NCI-H524 (cell line): ENCODE results near the gene DRAM2.

Experiments used
- DNase-seq, 2 experiments: peaks; one replicate each; lab custom pipeline; 2025; lab: John Stamatoyannopoulos, UW

DRAM2 gene

DNA sequence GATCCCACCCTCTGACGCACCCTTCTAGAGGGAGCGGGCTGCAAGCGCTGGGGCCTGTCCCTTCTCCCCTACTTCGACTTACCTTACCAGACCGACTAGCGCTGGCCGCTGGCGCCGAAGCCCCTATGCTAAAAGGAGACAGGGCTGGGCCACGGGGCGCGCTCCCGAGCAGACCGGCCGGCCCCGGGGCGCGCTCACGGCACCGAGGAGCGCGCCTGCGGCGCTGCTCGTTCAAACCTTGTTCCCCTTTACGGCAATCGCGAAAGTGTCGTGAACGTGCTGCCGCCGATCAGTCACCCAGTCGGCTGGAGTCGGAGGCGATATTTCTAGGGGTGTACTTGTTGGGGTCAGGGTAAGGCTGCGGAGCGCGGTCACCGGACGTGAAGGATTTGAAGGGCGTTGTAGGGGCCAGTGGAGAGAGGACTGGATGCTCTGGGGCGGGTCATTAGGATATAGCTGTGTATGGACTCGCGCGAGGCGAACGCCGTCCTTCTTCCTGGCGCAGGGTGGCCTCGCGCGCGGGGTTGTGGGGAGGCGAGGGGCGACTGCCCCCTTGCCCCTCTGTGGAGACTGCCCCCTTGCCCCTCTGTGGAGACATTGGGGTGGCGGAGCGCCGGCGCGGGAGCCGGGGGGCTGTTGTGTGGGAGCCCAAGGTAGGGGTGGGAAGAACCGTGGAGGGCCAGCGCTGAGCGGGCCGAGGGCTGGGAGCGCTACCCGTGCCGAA lies at the start of gene DRAM2, which contains the start of gene CEPT1:
DRAM2 (minus strand) TSS at position 138 of the 724 bp plus-strand sequence. CDS start 8,539 bp downstream, outside the sequence.
CEPT1 (plus strand) TSS at position 268 of the 724 bp plus-strand sequence. CDS start 7,492 bp downstream, outside the sequence.
- DNase-seq, result peak; percentile 84 to 92

DNA sequence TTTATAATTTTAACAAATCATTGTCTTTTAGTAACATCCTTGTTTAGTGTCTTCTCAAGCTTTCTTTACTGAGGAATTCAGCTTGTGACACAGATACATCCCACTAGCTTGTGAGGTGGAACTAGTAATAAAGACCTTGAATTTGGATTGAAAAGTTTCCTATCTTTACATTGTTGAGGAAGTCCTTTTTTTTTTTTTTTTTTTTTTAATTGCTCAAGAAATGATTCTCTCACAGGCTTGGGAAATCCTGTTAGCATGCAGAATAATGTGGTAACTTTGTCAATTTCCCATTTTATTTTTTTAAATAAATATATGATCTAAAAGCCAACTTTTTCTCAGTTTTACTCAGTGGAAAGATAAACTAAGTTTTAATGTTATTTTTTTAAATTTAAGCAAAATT lies 44.8 kb upstream of the DRAM2 start:
- DNase-seq, result no peak

DNA sequence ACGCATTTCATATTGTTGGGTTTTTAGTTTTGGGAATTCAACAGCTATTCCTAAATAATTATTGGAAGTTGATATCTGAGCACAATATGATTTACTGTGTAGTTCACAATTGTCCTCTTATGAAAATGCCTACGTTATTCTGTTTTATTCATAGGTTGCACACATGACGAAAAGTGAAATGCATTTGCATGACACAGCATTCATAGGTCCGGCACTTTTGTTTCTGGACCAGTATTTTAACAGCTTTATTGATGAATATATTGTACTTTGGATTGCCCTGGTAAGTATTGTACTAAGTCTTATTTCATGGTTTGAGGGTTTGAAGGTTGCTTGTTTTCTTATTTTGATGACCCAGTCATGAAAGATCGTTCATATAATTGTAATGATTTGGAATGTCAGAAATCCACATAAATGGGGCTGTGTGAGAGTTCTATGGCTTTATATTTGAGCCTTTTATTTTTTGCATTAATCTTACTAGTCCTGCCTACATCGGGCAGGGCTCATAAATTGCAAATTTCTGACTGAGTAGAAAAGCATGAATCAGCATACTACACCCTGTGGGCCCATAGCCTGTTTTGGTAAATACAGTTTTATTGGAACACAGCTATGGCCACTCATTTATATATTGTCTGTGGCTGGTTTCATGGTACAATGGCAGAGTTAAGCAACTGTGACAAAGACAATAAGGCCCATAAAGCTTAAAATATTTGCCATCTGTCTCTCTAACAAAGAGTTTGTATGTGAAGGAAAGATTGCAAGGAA lies 43.6 kb upstream of the DRAM2 start:
- no peak for DNase-seq

DNA sequence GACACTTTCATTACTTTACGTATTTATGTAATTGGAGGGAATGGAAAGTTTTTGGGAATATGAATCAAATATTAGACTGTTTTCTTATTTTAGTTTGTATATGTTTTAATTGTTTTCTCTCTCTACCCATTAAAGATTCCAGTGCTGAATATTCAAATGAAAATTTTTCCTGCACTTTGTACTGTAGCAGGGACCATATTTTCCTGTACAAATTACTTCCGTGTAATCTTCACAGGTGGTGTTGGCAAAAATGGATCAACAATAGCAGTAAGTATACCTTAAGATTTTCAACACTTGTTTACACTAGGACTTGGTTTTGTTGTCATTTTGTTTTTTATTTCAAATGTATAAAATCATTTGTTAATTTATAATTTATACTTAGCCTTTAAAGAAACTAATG lies 42.2 kb upstream of the DRAM2 start:
- no peak for DNase-seq

DNA sequence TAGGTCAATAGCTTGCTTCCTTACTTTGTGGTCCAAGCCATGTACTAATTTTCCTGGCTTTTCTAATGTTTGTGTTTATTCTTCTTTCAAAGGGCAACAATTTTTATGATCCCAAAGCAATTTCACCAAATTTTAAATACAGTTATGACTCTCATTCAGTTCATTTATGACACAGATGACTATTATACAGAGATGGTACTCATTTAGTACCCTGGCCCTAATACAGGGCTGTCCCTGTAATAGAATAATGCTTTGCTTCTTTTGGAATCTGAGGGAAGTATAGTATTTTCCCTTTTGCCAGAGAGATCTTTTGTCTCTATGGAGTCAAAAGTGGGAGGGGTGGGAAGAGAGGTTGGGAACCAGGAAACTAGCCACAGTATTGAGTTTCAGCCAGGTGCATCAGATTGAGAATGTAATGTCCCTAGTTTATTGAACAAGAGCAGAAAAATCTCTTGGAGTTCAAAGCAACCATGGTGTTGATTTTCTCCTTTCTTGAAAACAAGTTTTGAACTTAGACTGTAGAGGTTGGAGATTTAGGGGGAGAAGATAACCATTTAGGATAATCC lies 40.2 kb upstream of the DRAM2 start:
- DNase-seq, result no peak

DNA sequence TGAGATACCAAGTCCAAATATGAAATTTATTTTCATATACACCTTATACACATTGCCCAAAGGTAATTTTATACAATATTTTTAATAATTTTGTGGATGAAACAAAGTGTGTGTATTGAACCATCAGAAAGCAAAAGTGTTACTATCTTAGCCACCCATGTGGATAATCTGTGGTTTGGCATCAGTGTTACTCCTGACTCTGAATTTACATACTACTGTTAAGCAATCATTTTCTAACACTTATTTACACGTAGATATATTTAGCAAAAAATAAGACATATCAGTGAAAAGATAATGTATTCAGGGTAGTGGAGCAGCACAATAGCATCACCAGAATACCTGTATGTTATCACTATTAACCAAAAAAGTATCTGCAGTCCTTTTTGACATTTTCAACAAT lies 36.8 kb upstream of the DRAM2 start:
- DNase-seq, result no peak

DNA sequence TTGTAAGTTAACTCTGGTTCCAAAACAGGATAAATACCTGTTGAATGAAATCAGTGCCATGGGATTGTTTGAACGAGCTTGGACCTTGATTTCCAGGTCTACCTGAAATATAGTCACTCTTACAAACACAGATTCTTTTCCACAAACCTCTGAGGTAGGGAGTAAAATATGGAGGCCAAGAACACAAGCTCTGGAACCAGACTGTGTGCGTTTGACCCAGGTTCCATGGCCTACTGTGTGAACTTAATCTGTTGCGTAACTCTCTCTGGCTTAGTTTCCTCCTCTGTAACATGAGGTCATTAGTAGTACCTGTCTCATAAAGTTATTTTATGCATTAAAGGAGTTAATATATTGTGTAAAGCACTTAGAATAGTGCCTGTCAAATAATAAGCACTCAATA lies 35.5 kb upstream of the DRAM2 start:
- no peak for DNase-seq

DNA sequence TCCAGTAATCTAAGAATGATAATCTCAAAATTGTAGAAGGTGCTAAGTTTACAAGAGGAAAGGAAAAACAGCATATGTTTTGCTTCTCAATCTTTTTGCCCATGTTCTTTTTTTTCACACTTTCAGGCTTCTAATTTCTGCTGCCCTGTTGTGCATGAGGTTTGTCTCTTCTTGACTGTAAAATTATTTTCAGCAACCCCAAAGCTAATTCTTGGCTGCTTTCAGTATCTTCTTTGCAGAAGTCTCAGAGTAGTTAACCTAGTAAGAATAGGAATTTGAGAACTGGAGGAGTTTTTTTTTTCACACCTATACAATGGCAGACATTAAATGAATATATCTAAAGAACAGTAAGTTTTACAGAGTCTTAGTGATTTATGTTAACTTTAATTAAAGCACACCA lies 34.2 kb upstream of the DRAM2 start:
- no peak for DNase-seq

DNA sequence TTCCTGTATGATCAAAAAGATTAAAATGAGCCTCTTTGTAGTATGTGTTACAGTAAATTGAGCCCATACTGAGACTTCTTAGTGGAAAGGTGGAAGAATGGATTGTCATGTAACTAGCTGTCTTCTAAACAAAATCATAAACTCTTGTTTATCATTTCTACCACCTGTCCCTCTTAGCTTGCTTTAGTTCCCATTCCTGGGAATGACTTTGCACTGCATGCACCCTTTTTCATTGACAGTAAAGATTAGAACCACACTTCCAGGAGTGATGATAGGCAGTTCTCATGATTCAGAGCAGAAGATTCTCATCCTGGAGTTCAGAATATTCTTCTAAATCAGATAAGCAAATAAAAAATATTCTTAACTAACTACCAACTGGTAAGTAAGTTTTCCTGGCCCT lies 32.6 kb upstream of the DRAM2 start:
- DNase-seq, result no peak

GRCh38 chr1:111164151-111164550 lies 24.3 kb upstream of the DRAM2 start:
- no peak for DNase-seq

DNA sequence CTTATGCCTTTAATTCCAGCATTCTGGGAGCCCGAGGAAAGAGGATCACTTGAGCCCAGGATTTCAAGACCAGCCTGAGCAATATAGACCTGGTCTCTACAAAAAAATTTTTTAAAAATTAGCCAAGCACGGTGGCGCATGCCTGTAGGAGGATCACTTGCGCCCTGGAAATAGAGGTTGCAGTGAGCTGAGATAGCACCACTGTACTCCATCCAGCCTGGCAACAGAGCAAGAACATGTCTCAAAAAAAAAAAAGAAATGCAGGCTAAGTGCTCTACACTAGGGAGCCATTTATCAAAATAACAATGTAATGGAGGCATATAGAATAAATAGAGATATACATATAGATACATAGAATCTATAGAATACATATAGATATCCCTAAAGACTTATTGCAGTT lies 23.5 kb upstream of the DRAM2 start:
- no peak for DNase-seq

- no peak for DNase-seq
These were observed 22.6 kb upstream of the DRAM2 start for GRCh38 chr1:111162488-111162880.

DNA sequence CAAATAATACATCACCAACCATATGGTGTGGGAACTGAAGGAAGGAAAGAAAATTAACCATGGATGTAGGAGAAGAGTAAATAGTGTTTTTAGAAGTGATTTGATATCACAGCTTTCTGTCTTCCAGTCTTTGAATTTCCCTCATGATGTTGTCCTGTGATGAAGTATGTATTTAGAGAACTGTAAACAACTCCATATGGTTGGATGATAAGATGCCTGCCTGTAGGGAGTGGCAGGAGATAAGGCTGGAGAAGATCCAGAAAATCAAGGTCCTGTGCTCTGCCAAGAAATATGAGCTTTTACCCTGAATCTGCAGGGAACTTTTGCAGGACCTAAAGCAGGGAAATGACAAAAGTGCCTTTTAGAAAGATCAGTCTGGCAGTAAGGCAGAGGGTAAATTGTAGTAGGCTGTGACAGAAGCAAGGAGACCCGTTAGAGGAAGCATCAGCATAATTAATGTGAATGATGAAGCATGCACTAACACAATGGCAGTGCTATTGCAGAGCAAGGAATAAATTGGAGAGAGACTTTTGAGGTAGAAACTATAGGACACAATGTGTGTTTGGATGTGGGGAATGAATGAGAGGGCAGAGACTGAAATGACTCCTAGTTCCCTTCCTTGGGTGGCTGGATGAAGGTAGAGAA lies 22.1 kb upstream of the DRAM2 start:
- DNase-seq, result no peak

DNA sequence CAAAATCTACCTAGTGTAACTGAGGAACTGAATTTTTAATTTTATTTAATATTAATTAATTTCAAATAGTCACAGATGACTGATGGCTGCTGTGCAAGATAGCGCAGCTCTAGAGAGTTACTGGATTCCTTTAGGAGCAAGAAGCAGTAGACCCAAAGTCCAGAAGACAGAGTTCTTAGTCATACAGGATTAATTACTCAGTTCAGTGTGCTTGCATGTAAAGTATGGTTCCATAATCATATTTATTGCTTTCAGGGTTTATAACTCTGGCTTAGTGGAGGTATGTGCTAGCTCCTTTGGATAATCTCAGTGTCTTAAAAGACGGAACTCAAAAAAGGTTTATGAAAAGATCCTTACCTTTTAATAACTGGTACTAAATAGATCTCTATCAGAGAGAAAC lies 17.5 kb upstream of the DRAM2 start:
- DNase-seq, result no peak

DNA sequence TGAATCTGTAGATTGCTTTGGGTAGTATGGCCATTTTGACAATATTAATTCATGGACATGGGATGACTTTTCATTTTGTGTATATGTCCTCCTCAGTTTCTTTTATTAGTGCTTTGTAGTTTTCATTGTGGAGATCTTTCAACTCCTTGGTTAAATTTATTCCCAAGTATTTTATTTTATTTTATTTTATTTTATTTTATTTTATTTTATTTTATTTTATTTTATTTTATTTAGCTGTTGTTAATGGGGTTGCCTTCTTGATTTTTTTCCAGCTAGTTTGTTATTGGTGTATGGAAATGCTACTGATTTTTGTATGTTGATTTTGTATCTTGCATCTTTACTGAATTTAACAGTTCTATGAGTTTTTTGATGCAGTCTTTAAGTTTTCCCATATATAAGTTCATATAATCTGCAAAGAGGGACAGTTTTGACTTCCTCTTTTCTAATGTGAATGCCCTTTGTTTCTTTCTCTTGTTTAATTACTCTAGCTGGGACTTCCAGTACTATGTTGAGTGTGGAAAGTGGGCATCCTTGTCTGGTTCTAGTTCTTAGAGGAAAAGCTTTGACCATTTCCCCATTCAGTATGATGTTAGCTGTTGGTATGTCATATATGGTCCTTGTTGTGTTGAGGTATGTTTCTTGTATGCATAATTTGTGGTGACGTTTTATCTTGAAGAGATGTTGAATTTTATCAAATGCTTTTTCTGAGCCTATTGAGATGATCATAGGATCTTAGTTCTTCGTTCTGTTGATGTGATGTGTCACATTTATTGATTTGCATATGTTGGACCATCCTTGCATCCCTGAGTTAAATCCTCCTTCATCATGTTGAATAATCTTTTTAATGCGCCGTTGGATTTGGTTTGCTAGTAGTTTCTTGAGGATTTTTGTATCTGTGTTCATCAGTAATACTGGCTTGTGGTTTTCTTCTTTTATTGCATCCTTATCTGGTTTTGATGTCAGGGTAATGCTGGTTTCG lies 14.4 kb upstream of the DRAM2 start:
- DNase-seq, result no peak

DNA sequence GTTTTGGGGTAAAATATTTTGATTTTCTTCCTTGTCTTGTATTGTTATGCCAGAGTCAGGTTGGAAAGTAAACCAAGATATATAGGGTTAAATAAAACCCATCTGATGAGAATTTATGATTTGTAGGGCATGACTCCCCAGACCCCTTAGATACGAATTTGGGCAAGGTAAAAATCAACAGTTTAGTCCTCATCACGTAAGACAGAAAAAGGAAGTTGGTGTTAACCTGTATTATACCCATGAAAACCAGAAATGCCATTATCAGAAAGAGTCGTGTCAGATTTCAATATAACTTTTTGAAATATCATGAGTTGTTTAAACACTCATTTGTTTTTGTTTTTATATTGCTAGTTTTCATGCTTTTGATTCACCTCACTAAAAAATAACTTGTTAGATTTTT lies 11.9 kb upstream of the DRAM2 start:
- DNase-seq, result no peak

- DNase-seq, result no peak
These were observed 8.5 kb upstream of the DRAM2 start for GRCh38 chr1:111148376-111148881.

- DNase-seq, result no peak
These were observed 8.1 kb upstream of the DRAM2 start for GRCh38 chr1:111147948-111148347.

GRCh38 chr1:111145963-111146768 lies 6.3 kb upstream of the DRAM2 start:
- no peak for DNase-seq

DNA sequence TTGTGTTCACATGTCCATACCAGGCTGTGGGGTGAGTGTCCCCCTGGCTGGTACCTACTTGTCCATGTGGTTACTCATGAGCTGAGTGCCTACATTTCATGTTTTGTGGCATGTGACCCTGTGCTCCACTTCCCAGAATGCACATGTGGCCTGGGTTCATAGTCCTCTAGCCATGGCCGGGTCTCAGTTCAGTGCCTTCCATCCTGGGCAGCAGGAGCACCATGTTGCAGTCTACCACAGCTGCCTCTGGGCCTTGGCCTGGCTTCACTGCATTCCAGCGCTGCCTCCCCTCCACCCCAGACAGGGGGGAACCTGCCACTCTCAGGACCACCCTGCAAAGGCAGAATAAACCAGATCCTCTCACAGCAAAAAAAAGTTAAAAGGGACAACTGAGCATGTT lies 5.6 kb upstream of the DRAM2 start:
- no peak for DNase-seq
